Dendritic cell treated with granulocyte-macrophage colony-stimulating factor and Interleukin-4, amounts not matched to agents 40 ng/mL and 50 ng/mL, for 4 days (primary cell): ENCODE results near the gene UNC93A.
"Not testable (repeated sequence)": the region's sequence is repeated elsewhere in the genome, so short reads cannot be mapped to it uniquely, and the experiment has no call there.

Experiments used
- H3K27ac Mint-ChIP-seq: one replicate; pipeline ENCODE4 v1.8.0; 2022; ENCODE audit warnings: mild to moderate bottlenecking, mixed read lengths
- H3K27me3 Mint-ChIP-seq: one replicate; pipeline ENCODE4 v1.8.0; 2022; ENCODE audit warnings: mild to moderate bottlenecking, mixed read lengths
- H3K36me3 Mint-ChIP-seq: one replicate; pipeline ENCODE4 v1.8.0; 2022; ENCODE audit warnings: low read depth, mixed read lengths
- H3K4me1 Mint-ChIP-seq: one replicate; pipeline ENCODE4 v1.8.0; 2022; ENCODE audit warnings: low read depth, mixed read lengths
- H3K4me3 Mint-ChIP-seq: one replicate; pipeline ENCODE4 v1.8.0; 2022; ENCODE audit warnings: mild to moderate bottlenecking, moderate library complexity, mixed read lengths
- H3K9me3 Mint-ChIP-seq: one replicate; pipeline ENCODE4 v1.8.0; 2022; ENCODE audit warnings: mixed read lengths
- intact Hi-C: fragments of 100-400 bp; cut with micrococcal nuclease; formaldehyde crosslinking; loops from one replicate; pipeline ENCODE4 v1.15.0; 2022

The UNC93A gene

DNA sequence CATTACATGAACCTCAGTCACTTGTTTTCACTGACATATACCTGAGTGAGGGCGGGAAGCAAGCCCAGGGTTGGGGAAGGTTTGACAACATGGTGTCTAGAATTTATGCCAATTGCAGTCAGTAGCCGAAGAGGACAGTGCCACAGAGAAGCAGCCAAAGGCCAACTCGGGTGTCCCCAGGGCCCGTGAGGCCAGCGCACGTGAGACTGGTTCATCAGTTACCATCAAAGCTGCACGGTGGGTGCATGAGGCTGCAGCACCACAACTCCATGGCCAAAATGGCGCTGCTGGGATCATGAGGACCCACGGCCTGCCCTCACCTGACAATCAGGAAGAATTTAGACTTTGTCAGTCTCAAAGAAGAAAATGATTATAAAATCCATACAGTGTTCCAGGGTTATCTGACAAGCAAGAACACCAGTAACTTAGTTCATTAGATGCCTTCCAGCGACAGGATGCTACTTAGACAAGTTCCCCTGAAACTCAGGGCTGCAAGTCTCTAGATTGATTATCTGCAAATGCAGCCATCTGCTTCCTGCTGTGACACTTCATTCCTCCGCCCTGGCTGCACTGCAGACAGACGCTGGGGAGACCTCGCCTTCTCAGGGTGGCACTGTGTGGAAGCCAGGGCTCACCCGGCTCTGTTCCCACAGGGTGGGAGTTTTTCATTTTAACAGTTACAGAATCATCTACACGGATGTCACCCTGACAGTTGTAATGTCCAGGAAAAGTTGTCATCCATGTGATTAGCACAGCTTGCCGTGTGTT, 12.8 kb upstream of the UNC93A start:
- H3K4me1 Mint-ChIP-seq, H3K9me3 Mint-ChIP-seq, H3K4me3 Mint-ChIP-seq, H3K27me3 Mint-ChIP-seq, H3K36me3 Mint-ChIP-seq, intact Hi-C loops, H3K27ac Mint-ChIP-seq: not testable (repeated sequence)

DNA sequence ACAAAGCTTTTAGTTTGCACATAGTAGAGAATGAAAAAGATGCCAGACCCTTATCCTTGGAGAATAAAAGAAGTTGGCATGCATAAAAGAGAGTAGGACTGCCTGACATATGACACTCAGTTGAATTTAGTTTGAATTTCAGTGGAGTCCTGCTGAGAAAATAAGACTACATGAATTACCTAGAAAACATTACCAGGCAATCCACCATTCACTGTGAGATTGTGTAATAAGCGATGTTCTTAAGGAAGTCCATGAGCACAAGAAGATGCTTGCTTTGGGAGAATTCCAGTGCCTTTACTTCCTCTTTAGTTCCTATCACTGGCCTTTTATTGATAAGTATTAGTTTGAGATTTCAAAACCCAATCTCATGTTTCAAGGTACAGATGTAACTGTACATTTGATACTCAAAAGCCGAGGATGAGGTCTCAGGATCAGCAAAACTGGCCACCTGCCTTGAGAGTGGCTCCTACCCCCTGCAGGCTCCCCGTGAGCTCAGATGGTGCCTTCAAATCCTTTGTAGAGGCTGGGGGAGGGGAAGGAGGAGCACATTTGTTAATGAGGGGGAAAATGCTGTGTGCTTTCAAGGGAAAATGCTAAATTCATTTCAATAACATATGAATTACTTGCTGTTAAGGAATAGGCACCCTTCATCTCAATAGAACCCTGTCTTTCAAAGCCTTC, 11.2 kb upstream of the UNC93A start:
- Mint-ChIP-seq H3K27ac (no peak overlapping the region), H3K27me3 (peaks cover 1% of the 10 kb centered on the region), H3K4me3 (no peak overlapping the region), H3K9me3 (no peaks in the 10 kb centered on the region), H3K36me3 (no peaks in the 10 kb centered on the region), H3K4me1 (no peaks in the 10 kb centered on the region)
- intact Hi-C loops: loop anchor here (5.0 kb wide), 1 partner anchor 58 kb away; no protein-coding TSS in a partner anchor

DNA sequence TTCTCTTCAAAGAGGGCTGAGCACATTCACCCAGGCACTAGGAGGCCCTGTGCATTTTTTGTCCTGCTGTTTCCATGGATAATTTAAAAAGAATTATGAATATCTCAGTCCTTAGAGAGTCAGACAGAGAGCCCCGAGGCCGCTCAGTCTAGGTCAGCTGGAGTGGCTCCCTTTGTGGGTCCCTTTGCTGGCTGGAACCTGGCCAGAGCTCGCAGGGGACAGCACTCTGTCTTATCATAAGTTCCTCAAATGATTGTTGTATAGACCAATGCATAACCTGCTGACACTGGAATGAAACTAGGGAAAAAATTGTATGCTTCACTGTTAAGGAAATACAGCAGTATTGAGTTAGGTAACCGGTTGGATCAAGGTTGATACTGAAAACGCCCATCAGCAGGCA, 10.6 kb upstream of the UNC93A start:
- H3K27ac Mint-ChIP-seq, H3K4me1 Mint-ChIP-seq, H3K27me3 Mint-ChIP-seq, H3K36me3 Mint-ChIP-seq, H3K9me3 Mint-ChIP-seq, H3K4me3 Mint-ChIP-seq: not testable (repeated sequence)
- intact Hi-C loops: loop anchor here (5.0 kb wide), 1 partner anchor 58 kb away; no protein-coding TSS in a partner anchor

DNA sequence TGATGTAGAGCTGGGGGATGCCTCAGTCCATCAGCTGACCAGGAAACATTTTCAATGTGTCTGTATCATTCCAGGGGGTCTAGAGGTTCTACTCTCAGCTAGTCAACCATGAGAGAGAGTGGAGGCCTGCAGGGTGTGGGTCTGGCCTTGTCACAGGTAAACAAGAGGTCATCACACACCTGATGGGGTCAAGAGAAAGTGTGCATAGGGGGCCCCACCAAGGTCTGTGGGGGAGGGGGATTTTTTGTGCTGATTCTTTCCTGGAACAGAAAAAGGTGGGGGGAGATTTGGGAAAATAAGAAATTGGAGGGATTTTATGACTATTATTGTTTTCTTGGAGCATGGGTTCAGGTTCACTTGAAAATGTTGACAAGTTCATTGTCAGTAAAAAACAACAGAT, 8.9 kb upstream of the UNC93A start:
- Mint-ChIP-seq H3K36me3 (no peaks in the 10 kb centered on the region), H3K4me3 (no peak overlapping the region), H3K4me1 (no peaks in the 10 kb centered on the region), H3K27ac (no peak overlapping the region), H3K27me3 (peaks cover 1% of the 10 kb centered on the region), H3K9me3 (no peaks in the 10 kb centered on the region)
- intact Hi-C loops: loop anchor here (5.0 kb wide), 1 partner anchor 60 kb away; no protein-coding TSS in a partner anchor

DNA sequence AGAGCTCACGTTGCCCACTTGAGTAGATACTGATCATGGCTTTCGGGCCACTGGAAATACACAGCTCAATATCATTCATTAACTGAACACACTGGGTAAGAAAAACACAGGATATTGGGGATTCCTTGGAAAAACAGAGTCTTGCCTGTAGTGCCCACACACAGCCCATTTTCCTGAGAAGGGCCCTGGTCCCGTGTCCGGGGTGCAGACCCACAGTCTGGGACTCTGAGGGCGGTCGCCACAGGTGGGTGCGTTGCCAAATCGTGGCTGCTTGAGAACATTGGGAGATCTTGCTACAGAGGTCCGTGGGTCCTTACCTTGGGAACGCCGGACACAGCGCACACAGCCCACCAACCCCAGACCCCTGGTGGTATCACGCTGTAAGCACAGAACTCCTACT, 6.5 kb upstream of the UNC93A start:
- not testable (repeated sequence) for H3K4me1 Mint-ChIP-seq, H3K36me3 Mint-ChIP-seq, H3K27me3 Mint-ChIP-seq, H3K4me3 Mint-ChIP-seq, H3K9me3 Mint-ChIP-seq, H3K27ac Mint-ChIP-seq
- intact Hi-C loops: loop anchor here (5.0 kb wide), 1 partner anchor 62 kb away; no protein-coding TSS in a partner anchor

DNA sequence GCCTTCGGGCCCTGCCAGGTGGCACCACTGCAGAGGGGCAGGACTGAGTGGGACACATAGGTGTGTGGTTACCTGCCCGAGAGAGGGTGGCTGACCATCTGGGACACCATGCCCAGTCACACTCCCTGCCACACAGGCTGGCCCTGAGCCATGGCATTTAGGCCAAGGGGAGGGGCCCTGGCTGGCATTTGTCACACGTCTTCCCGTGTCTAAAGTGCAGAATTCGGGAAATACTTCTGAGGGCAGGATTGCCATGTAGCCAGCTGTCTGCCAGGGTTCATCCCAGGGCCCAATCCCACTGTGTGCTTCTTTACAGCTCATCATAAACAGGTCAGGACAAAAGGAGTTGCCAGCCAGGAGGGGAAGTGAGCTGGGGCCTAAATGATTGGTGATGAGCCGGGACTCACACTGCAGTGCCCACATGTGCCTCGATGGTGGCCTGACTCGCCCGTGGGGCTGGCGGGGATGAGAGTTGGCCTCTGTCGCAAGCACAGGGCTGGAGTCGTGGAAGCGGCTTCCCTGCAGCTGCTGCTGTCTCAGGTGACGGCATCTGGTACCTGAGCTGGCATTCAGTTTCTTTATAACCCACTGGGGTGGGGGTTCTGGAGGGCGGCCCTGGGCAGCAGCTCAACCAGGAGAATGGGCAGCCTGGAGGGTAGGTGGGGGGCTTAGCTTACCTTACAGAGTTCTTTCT, 5.9 kb upstream of the UNC93A start:
- Mint-ChIP-seq H3K27me3 (peaks cover 5% of the 10 kb centered on the region), H3K27ac (no peak overlapping the region), H3K36me3 (no peaks in the 10 kb centered on the region), H3K9me3 (no peaks in the 10 kb centered on the region), H3K4me3 (no peak overlapping the region), H3K4me1 (no peaks in the 10 kb centered on the region)
- intact Hi-C loops: loop anchor here (5.0 kb wide), 1 partner anchor 508 kb away; no protein-coding TSS in a partner anchor

DNA sequence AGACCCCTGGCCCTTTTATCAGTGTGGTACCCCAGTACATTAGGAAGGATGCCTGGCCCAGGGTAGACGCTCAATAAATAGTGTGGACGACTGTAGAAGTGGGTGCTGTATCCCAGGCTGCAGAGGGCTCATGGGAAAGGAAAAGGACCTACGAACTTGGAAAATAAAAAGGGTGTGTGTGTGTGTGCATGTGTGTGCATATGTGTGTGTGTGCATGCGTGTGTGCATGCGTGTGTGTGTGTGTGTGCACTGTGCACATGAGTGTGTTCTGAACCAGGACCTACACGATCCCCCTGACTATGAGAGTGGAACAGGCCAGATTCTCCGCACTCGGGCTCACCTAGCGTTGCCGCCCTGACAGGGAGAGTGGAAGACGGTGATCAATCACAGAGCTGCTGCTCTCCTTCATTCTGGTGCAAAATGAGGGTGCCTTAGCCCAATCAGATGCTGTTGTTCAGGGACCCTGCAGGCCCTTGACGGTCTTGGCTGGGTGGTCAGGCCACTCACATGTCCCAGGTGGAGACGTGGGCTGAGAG, 3.5 kb upstream of the UNC93A start:
- H3K4me3 Mint-ChIP-seq: no peak overlapping the region
- no peaks in the 10 kb centered on the region for H3K36me3 Mint-ChIP-seq
- H3K9me3 Mint-ChIP-seq: no peaks in the 10 kb centered on the region
- no peak overlapping the region for H3K27ac Mint-ChIP-seq
- H3K27me3 Mint-ChIP-seq: peaks cover 3% of the 10 kb centered on the region
- intact Hi-C loops: loop anchor here (5.0 kb wide), 1 partner anchor 510 kb away; no protein-coding TSS in a partner anchor
- no peaks in the 10 kb centered on the region for H3K4me1 Mint-ChIP-seq

DNA sequence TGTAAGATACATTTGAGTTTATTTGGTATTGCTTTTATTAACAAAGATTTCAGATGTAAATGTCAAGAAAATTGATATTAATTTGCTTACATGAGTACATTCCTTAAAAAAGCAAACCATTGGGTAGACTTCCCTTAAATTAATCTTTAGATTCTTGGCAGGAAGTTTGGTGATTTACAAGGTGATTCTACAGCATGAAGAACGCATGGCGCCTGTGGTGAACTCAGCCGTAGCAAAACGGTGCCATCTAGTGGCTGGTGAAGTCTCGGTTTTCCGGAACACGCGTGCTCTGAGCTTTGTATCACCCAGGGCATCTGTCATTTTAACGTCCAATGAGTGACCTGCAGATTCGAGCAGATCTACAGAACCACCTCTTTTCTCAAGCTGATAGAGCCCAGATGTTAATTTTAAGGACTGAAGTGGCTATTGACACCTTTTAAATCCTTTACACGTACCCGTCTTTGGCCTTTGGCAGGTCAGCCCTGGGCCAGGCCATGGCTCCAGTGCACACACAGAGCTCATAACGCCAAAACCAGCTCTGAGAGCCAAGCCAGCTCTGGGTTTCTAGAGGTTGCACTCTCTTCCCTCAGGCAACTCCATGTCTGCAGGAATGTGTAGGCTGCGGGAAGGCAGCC, 2.4 kb upstream of the UNC93A start:
- intact Hi-C loops: loop anchor here (5.0 kb wide), 1 partner anchor 511 kb away; no protein-coding TSS in a partner anchor
- H3K36me3 Mint-ChIP-seq, H3K4me1 Mint-ChIP-seq, H3K9me3 Mint-ChIP-seq, H3K4me3 Mint-ChIP-seq, H3K27ac Mint-ChIP-seq, H3K27me3 Mint-ChIP-seq: not testable (repeated sequence)

DNA sequence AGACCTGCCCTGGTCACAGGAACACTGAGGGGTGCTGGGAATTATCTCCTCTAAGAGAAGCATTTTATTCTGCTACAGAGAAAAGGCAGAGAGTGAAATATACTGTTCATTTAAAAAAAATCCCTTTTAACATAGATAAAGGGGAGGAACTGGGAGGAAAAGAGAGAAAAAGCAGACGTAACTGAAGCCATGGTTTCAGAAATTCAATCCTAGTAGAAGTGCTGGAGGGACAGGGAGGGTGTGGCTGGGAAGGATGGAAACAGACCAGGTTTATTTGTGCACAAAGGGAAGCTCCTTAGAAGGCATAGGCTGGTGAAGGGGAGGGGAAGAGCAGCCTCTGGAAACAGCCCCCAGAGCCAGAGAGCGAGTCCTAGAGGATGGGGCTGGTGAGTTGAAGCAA, 1.8 kb upstream of the UNC93A start:
- H3K9me3 Mint-ChIP-seq, H3K4me1 Mint-ChIP-seq, H3K27me3 Mint-ChIP-seq, H3K27ac Mint-ChIP-seq, H3K4me3 Mint-ChIP-seq, H3K36me3 Mint-ChIP-seq: not testable (repeated sequence)
- intact Hi-C loops: loop anchor here (5.0 kb wide), 1 partner anchor 512 kb away; no protein-coding TSS in a partner anchor

DNA sequence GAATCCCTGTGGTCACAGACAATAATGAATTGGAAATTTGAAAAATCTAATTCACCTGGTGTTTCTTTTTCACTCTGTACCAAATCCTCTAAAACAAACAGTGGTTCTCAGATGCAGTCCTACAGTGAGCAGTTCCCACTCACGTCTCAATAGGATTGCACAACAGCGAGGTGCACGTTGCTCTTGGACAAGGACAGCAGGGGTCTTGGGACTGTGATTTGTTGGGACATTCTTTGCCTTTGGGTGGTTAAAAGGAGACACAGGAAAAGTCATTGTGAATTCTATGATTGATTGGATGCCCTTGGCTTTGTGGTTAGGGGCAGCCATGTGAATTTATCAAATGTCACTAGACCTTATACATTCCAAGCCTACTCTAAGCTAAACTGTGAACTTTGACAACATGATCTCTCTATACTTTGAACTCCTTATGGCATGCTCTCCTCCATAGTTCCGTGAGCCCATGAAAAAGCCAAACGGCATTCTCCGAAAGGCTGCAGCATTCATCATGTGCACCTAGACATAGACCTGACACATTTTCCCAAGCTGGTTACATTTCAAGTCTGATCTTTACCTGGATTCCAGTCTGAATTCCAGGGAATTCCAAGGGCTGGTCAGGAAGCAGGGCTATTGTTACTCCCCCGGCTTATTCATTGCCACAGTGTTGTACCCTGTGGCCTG, 647 bp downstream of the UNC93A start:
- peaks cover 8% of the 10 kb centered on the region for H3K27me3 Mint-ChIP-seq
- H3K4me3 Mint-ChIP-seq: no peak overlapping the region
- H3K9me3 Mint-ChIP-seq: no peaks in the 10 kb centered on the region
- H3K36me3 Mint-ChIP-seq: no peaks in the 10 kb centered on the region
- no peak overlapping the region for H3K27ac Mint-ChIP-seq
- H3K4me1 Mint-ChIP-seq: no peaks in the 10 kb centered on the region
- intact Hi-C loops: no loop called here

DNA sequence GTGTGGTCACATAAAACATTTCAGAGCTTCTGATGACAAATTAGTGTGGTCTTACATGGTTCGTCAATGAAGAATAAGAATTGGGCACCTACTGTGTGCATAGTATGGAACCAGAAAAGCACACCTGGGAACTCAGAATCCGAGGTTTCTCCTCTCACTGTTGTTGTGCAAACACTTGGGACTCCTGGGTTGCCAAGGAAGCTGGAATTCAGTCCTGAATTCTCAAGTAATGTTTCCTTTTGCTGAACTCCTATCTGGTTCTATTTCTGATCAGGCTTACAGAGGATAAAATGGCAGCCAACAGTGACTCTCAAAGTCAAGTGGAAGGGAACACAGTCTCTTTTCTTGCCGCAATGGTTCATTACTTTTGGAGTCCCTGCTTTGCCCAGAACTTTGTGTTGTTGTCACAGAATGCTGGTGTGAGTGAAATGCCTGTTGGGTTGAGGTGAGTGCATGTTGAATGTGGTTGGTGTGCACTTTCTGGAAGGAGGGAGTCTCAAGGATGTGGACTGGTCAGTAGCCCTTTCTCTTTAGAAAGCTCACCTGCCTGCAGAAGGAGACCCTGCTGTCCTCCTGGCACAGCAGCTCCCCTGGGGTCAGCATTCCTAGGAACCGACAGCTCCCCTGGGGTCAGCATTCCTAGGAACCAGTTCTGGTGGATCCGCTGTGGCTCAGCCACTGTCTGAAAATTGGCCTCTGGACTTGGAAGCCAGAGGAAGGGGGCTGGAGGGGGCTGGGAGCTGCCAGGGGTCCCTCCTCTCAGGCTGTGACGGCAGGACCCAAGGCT, 1.4 kb downstream of the UNC93A start:
- H3K27ac Mint-ChIP-seq: no peak overlapping the region
- H3K9me3 Mint-ChIP-seq: no peaks in the 10 kb centered on the region
- no peaks in the 10 kb centered on the region for H3K4me1 Mint-ChIP-seq
- no peaks in the 10 kb centered on the region for H3K36me3 Mint-ChIP-seq
- H3K27me3 Mint-ChIP-seq: peaks cover 8% of the 10 kb centered on the region
- intact Hi-C loops: no loop called here
- no peak overlapping the region for H3K4me3 Mint-ChIP-seq

DNA sequence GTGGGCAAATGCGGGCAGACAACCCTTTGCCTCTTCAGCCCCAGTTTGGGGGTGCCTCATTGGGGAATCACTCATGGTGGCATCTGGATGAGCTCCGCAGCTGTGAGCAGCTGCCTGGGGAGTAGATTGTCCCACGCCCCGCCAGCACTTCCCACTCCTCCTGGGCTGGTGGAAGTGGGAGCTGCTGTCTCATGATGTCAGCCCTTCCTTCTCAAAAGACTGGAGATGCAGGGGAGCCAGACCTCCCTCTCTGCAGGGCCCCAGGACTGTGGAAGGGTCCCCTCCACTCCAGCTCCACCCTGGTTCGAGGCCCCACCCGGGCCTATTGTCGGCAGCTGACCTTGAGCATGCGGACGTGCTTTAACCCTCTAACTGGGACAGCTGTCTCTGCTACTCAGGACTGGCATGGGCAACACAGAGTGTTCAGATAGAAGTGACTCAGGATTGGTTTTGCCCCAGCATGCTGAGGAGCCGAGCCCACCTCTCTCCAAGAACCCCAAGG, 2.0 kb downstream of the UNC93A start:
- Mint-ChIP-seq H3K4me3 (no peak overlapping the region), H3K27me3 (peaks cover 11% of the 10 kb centered on the region), H3K36me3 (no peaks in the 10 kb centered on the region), H3K27ac (no peak overlapping the region), H3K4me1 (no peaks in the 10 kb centered on the region), H3K9me3 (no peaks in the 10 kb centered on the region)
- intact Hi-C loops: no loop called here
